Activated naive CD4-positive, alpha-beta T cell treated with anti-CD3 and anti-CD28 coated beads, Interleukin-2, amount 10 ng/mL, durations not matched to agents 7 days and 5 days (primary cell): ENCODE data around the gene RAD21L1.
A peak's percentile ranks its signal among the peaks of the same experiment; 100 is the strongest.

Experiments used
- CTCF ChIA-PET: fragments of 350-600 bp; sonication (Branson Sonifier 250); formaldehyde crosslinking; loops from one replicate; lab custom pipeline; 2021; ENCODE audit warnings: antibody characterized with exemption; lab: Charles Lee
- DNase-seq: peaks from one replicate; pipeline ENCODE4 v3.0.0-alpha.2; 2020
- H3K27ac Mint-ChIP-seq: one replicate; pipeline ENCODE4 v1.8.0; 2021; ENCODE audit warnings: mild to moderate bottlenecking, moderate library complexity, mixed read lengths
- H3K27me3 Mint-ChIP-seq: one replicate; pipeline ENCODE4 v1.8.0; 2021; ENCODE audit warnings: mild to moderate bottlenecking, mixed read lengths
- H3K36me3 Mint-ChIP-seq: one replicate; pipeline ENCODE4 v1.8.0; 2021; ENCODE audit warnings: mixed read lengths
- H3K4me1 Mint-ChIP-seq: one replicate; pipeline ENCODE4 v1.8.0; 2021; ENCODE audit warnings: mixed read lengths
- H3K4me3 Mint-ChIP-seq: one replicate; pipeline ENCODE4 v1.8.0; 2021; ENCODE audit warnings: mild to moderate bottlenecking, moderate library complexity, mixed read lengths
- H3K9me3 Mint-ChIP-seq: one replicate; pipeline ENCODE4 v1.8.0; 2021; ENCODE audit warnings: mixed read lengths

Gene RAD21L1

GRCh38 chr20:1277529-1278322 lies 51.9 kb downstream of the RAD21L1 start:
- H3K27me3 Mint-ChIP-seq = no peaks in the 10 kb centered on the region
- no peak overlapping the region for H3K27ac Mint-ChIP-seq
- CTCF ChIA-PET = no interaction called here
- no peak for DNase-seq
- peaks cover 11% of the 10 kb centered on the region for H3K36me3 Mint-ChIP-seq
- H3K4me3 Mint-ChIP-seq = no peak overlapping the region
- peaks cover 14% of the 10 kb centered on the region for H3K4me1 Mint-ChIP-seq
- H3K9me3 Mint-ChIP-seq = no peaks in the 10 kb centered on the region

- Mint-ChIP-seq H3K4me1 (peaks cover 16% of the 10 kb centered on the region), H3K27ac (no peak overlapping the region), H3K4me3 (no peak overlapping the region), H3K27me3 (no peaks in the 10 kb centered on the region), H3K9me3 (no peaks in the 10 kb centered on the region), H3K36me3 (peaks cover 7% of the 10 kb centered on the region)
- DNase-seq = no peak
- CTCF ChIA-PET = no interaction called here
These were observed 53.1 kb downstream of the RAD21L1 start for GRCh38 chr20:1278993-1279392.

DNA sequence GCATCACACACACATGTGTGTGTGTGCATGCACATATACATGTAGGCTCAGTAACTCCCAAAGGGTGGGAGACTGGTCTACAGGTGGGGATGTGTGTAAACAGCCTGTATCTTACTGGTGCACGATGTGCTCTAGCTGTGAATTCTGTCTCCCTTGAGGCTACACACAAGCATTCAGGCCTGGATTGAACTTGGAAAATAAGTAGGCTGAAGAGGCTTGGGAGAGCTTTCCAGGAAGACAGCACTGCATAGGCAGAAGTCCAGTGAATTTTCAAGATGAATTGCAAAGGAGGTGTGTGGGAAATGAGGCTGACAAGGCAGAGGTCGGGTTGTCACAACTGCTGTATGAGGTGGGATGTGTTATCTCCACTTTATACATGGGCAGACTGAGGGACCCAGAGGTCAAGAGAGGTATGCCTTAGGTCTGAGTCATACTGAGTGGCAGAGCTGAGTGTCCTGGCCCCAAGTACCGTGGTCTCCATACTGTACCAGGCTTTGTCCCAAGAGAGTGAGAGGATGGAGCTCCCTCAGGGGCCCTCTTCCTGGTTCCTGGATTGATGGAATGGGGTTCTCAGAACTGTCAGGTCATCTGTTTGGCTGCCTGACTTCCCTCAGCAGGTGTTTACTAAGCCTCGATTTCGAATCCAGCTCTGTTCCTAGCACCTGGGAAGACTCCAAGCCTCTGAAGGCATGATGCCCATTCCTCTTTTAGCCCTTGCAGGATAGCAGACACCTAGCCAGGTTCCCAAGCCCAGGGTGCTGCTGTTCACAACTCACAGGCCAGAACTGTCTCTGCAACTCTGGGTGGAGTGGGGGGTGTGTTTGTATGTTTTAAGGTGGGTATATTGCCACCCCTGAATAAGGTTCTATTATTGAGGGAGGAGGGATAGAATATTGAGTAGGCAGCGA lies 54.6 kb downstream of the RAD21L1 start:
- Mint-ChIP-seq H3K9me3 (no peaks in the 10 kb centered on the region), H3K36me3 (peaks cover 5% of the 10 kb centered on the region), H3K4me1 (peaks cover 30% of the 10 kb centered on the region), H3K27me3 (no peaks in the 10 kb centered on the region), H3K4me3 (no peak overlapping the region), H3K27ac (no peak overlapping the region)
- DNase-seq = no peak
- CTCF ChIA-PET = interaction anchor here (0.9 kb wide), 1 partner anchor 158 kb away, joined by 3 read pairs; no protein-coding TSS in a partner anchor

GRCh38 chr20:1281279-1282057 lies 55.6 kb downstream of the RAD21L1 start:
- no peaks in the 10 kb centered on the region for H3K27me3 Mint-ChIP-seq
- H3K4me1 Mint-ChIP-seq = peaks cover 37% of the 10 kb centered on the region
- H3K27ac Mint-ChIP-seq = no peak overlapping the region
- CTCF ChIA-PET = interaction anchor here (1.0 to 1.4 kb wide), 3 partner anchors 9 to 16 kb away, joined by 3 read pairs; no protein-coding TSS in a partner anchor
- H3K9me3 Mint-ChIP-seq = no peaks in the 10 kb centered on the region
- peaks cover 5% of the 10 kb centered on the region for H3K36me3 Mint-ChIP-seq
- no peak overlapping the region for H3K4me3 Mint-ChIP-seq
- DNase-seq = no peak

DNA sequence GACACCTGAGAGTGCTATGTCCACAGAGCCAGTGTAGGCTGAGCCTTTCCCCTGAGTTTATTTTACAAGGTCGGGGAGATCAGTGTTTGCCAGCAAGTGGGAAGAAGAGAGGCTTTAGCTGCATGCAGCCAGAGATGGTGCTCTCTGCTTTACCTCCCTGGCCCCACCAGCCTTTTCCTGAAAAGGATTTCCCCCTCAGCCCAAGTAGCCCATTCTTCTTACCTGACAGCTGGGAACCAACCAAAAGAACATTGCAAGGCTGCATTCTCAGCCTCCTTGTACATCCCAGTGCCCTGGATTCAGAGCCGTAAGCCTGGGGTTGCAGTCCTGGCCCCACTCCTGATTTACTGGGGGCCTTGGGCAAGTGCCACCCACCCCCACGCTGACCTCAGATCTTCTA lies 57.1 kb downstream of the RAD21L1 start:
- no peak overlapping the region for H3K4me3 Mint-ChIP-seq
- DNase-seq = no peak
- peaks cover 52% of the 10 kb centered on the region for H3K4me1 Mint-ChIP-seq
- CTCF ChIA-PET = interaction anchor here (1.2 kb wide), 1 partner anchor 226 kb away, joined by 3 read pairs; no protein-coding TSS in a partner anchor
- no peaks in the 10 kb centered on the region for H3K9me3 Mint-ChIP-seq
- no peak overlapping the region for H3K27ac Mint-ChIP-seq
- peaks cover 8% of the 10 kb centered on the region for H3K36me3 Mint-ChIP-seq
- no peaks in the 10 kb centered on the region for H3K27me3 Mint-ChIP-seq

GRCh38 chr20:1283522-1284510 lies 58.0 kb downstream of the RAD21L1 start:
- Mint-ChIP-seq H3K36me3 (peaks cover 10% of the 10 kb centered on the region), H3K9me3 (no peaks in the 10 kb centered on the region), H3K4me3 (no peak overlapping the region), H3K27ac (no peak overlapping the region), H3K27me3 (no peaks in the 10 kb centered on the region), H3K4me1 (peaks cover 57% of the 10 kb centered on the region)
- CTCF ChIA-PET = interaction anchor here (1.2 kb wide), 1 partner anchor 225 kb away, joined by 3 read pairs; no protein-coding TSS in a partner anchor
- no peak for DNase-seq

DNA sequence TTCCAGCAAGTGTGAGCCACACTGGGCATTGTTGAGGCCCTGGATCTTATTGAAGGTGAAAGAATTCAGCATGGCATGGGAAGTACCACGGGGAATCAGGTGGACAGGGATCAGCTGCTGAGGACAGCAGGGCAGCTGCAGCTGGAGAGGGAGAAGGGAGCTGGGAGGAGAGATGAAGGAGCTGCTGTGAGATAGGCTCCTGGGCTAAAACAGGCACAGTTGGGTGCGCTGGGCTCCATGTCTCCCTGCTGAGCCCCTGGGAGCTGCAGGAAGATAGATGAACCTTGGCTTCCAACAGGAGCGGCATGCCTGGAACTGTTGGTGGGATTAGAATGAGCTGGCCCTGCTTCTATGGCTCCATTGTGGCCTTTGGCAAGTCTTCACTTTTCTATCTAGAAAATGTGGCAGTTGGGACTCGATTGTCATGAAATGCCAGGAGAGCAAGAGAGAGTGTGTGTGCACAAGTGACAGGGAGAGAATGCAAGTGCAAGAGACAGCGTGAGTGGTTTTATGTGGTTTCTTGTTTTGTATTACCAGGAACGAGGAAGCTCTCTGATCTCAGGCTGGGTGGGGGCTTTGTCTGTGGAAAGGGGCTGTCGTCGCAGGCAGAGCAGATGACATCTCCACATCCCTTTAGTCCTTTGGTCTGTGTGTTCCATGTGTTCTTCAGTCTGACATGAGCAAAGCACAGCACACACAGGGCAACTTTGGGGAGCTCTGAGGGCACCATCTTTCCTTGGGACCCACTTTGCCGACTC lies 60.6 kb downstream of the RAD21L1 start:
- Mint-ChIP-seq H3K4me3 (peak overlapping the region; percentile 65), H3K27me3 (no peaks in the 10 kb centered on the region), H3K27ac (peak overlapping the region; percentile 98), H3K4me1 (peaks cover 54% of the 10 kb centered on the region), H3K36me3 (peaks cover 9% of the 10 kb centered on the region), H3K9me3 (no peaks in the 10 kb centered on the region)
- peak; percentile 67 for DNase-seq
- CTCF ChIA-PET = interaction anchor here (0.6 to 2.4 kb wide), 4 partner anchors 13 to 179 kb away, joined by 3 to 9 read pairs (median 3); no protein-coding TSS in a partner anchor

- H3K4me3 Mint-ChIP-seq = peak overlapping the region; percentile 65
- peak; percentile 52 for DNase-seq
- no peaks in the 10 kb centered on the region for H3K9me3 Mint-ChIP-seq
- no peaks in the 10 kb centered on the region for H3K27me3 Mint-ChIP-seq
- peaks cover 49% of the 10 kb centered on the region for H3K4me1 Mint-ChIP-seq
- peaks cover 6% of the 10 kb centered on the region for H3K36me3 Mint-ChIP-seq
- H3K27ac Mint-ChIP-seq = peak overlapping the region; percentile 98
- CTCF ChIA-PET = interaction anchor here (0.6 to 2.4 kb wide), 4 partner anchors 13 to 179 kb away, joined by 3 to 9 read pairs (median 3); no protein-coding TSS in a partner anchor
These were observed 61.5 kb downstream of the RAD21L1 start for GRCh38 chr20:1287306-1287705.

DNA sequence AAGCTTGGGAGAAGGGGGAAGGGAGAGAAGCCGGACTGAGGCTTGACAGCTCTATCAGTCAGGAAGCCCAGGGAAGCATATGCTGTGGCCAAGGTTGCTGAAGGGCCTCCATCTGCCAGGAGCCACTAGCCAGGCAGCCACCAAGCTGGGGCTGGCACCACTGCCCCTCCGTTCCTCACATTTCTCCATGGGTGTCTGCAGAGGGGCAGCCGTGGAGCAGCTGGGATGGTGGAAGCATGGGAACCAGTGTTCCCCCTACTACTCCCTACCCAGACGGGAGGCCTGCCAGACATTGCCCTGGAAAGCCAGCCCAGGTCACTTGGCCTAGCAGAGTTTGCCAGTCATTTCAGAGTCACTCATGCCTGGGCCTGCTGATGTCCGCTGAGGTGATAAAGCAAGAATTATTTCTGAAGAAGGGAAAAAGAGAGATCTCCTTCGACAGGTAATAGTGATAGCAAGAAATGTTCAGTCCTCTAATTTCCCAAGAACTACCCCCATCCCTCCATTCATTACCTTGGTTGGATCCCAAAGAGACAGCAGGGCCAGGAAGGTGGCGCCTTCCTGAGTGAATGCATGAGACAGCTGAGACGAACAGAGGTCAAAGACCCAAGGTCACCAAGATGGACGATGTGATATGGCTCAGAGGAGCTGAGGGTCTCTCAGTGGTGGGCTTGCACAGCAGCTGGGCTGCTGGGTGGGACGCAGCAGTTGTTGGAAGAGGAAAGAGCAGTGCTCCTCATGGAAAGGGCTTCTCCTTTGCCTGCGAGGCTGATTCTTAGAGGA lies 62.1 kb downstream of the RAD21L1 start:
- CTCF ChIA-PET = interaction anchor here (0.7 to 2.4 kb wide), 2 partner anchors 12 to 110 kb away, joined by 4 to 9 read pairs; no protein-coding TSS in a partner anchor
- Mint-ChIP-seq H3K4me3 (no peak overlapping the region), H3K27me3 (no peaks in the 10 kb centered on the region), H3K36me3 (peaks cover 5% of the 10 kb centered on the region), H3K27ac (peak overlapping the region; percentile 98), H3K9me3 (no peaks in the 10 kb centered on the region), H3K4me1 (peaks cover 50% of the 10 kb centered on the region)
- no peak for DNase-seq

DNA sequence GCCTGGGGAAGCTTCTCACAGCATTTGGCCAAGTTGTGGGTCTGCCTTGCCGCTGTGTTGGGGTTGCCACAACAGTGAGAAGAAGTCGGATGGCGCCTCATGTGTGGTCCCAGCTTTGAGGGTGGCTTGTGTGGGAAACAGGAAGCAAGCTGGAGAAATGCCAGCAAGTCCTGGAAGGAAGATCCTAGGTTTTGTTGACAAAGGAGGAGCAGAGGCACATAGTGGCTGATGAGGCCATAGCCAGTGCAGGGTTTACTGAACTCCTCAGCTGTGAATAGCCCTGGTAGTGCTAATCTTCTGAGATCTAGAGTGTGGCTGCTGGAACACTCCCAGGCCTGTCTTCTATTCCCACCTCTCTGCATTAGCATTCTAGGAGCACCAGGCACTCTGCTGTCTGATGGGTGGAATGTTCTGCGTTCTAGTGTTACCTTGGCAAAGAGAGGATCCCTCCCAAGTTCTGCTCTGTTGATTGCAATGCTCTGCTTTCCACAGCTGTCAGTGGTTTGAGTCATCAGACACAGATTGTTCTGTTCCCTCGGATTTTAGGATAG lies 65.4 kb downstream of the RAD21L1 start:
- H3K27me3 Mint-ChIP-seq = no peaks in the 10 kb centered on the region
- peaks cover 5% of the 10 kb centered on the region for H3K36me3 Mint-ChIP-seq
- no peak for DNase-seq
- H3K27ac Mint-ChIP-seq = peak overlapping the region; percentile 19
- H3K4me1 Mint-ChIP-seq = peaks cover 35% of the 10 kb centered on the region
- H3K4me3 Mint-ChIP-seq = no peak overlapping the region
- H3K9me3 Mint-ChIP-seq = no peaks in the 10 kb centered on the region
- CTCF ChIA-PET = interaction anchor here (0.8 to 0.9 kb wide), 2 partner anchors 9 kb away, joined by 3 read pairs; no protein-coding TSS in a partner anchor

- H3K4me1 Mint-ChIP-seq = peaks cover 22% of the 10 kb centered on the region
- no peak overlapping the region for H3K27ac Mint-ChIP-seq
- peaks cover 2% of the 10 kb centered on the region for H3K36me3 Mint-ChIP-seq
- CTCF ChIA-PET = interaction anchor here (0.6 kb wide), 1 partner anchor 83 kb away, joined by 3 read pairs; no protein-coding TSS in a partner anchor
- H3K9me3 Mint-ChIP-seq = no peaks in the 10 kb centered on the region
- no peaks in the 10 kb centered on the region for H3K27me3 Mint-ChIP-seq
- no peak for DNase-seq
- H3K4me3 Mint-ChIP-seq = no peak overlapping the region
These were observed 66.8 kb downstream of the RAD21L1 start for GRCh38 chr20:1292620-1293019.
